Measurements from ENCODE around the gene IER3. TPM values are rescaled to one million over a fixed set of nuclear protein-coding genes. Genes with fewer than 3 reads are reported as not detected.

The IER3 gene
- total and polyA plus RNA-seq, 2 of the 13 experiments (the other 11 are each of a cell fraction or from before 2014, with no cell fraction given) = 51.1 to 131 TPM

GRCh38 chr6:30742316-30743098 is 1.8 kb downstream of the IER3 start, which contains the start of gene FLOT1 (continued):
- TF ChIP-seq ZNF407 (CRISPR knock-in tag; IDR thresholded peaks at IDR 0.05; ENCODE audit: not compliant biosample characterization) (no peak), ZNF484 (CRISPR knock-in tag; IDR thresholded peaks at IDR 0.05; ENCODE audit: borderline replicate concordance, low read depth) (no peak; the same call in 1 of the 2 replicates), ZNF605 (CRISPR knock-in tag; IDR thresholded peaks at IDR 0.05) (peak; percentile 82), ZNF543 (CRISPR knock-in tag; IDR thresholded peaks at IDR 0.05) (peak; percentile 98), ZNF350 (CRISPR knock-in tag; IDR thresholded peaks at IDR 0.05; ENCODE audit: borderline replicate concordance, low read depth) (peak; percentile 100), ZNF850 (CRISPR knock-in tag; conservative IDR thresholded peaks at IDR 0.05) (0 out of 2 replicates have a peak, but pooled peaks have one; percentile 29), MATR3 (CRISPR knock-in tag; IDR thresholded peaks at IDR 0.05) (no peak), NFRKB (IDR thresholded peaks at IDR 0.05) (no peak), CSRNP2 (CRISPR knock-in tag; conservative IDR thresholded peaks at IDR 0.05; ENCODE audit: low read depth) (no peak; the same call in 1 of the 2 replicates), MAF1 (CRISPR knock-in tag; IDR thresholded peaks at IDR 0.05; ENCODE audit: borderline replicate concordance) (no peak), NR2F2 (IDR thresholded peaks at IDR 0.05; ENCODE audit: borderline replicate concordance, low read depth) (peak; percentile 81), SMARCC2 (IDR thresholded peaks at IDR 0.05) (no peak), ZNF891 (CRISPR knock-in tag; IDR thresholded peaks at IDR 0.05) (peak; percentile 92), HOXA3 (CRISPR knock-in tag; IDR thresholded peaks at IDR 0.05) (peak; percentile 86), ZNF788 (CRISPR knock-in tag; IDR thresholded peaks at IDR 0.05; ENCODE audit: borderline replicate concordance) (peak; percentile 94), NR1H2 (CRISPR knock-in tag; IDR thresholded peaks at IDR 0.05; ENCODE audit: borderline replicate concordance, low read depth) (peak; percentile 61; the same call in 1 of the 2 replicates), ARNT (IDR thresholded peaks at IDR 0.05) (no peak), EEA1 (CRISPR knock-in tag; IDR thresholded peaks at IDR 0.05; ENCODE audit: borderline replicate concordance) (peak; percentile 85; the same call in 1 of the 2 replicates), LCORL (IDR thresholded peaks at IDR 0.05) (no peak), LCORL (CRISPR knock-in tag; IDR thresholded peaks at IDR 0.05) (peak; percentile 87)
